HG03342 (cell line): ENCODE data around the gene CDC5L.

Experiments used
- ATAC-seq: cut with Tn5 transposase; IDR thresholded peaks from one replicate; pipeline ENCODE4 v1.9.1; 2021; ENCODE audit warnings: mild to moderate bottlenecking, moderate library complexity; ENCODE audit not compliant: unreplicated experiment

Gene CDC5L

GRCh38 chr6:44495036-44495901 is 107.8 kb downstream of the CDC5L start:
- no peak for ATAC-seq

GRCh38 chr6:44496665-44497369 is 109.3 kb downstream of the CDC5L start:
- ATAC-seq, result no peak

GRCh38 chr6:44497807-44498206 is 110.3 kb downstream of the CDC5L start:
- no peak for ATAC-seq

- ATAC-seq, result no peak
Observed at GRCh38 chr6:44498436-44498835, 110.9 kb downstream of the CDC5L start.

- no peak for ATAC-seq
Observed at GRCh38 chr6:44499609-44500008, 112.1 kb downstream of the CDC5L start.
